Measurements from ENCODE around the gene KRT39. TPM values are rescaled to one million over a fixed set of nuclear protein-coding genes. Genes with fewer than 3 reads are reported as not detected.
"Not testable (repeated sequence)": the region's sequence is repeated elsewhere in the genome, so short reads cannot be mapped to it uniquely, and the experiment has no call there.

The KRT39 gene
- total RNA-seq, 4 donors from 2014 or later, result not detected

GRCh38 chr17:41004397-41004796 is 37.6 kb upstream of the KRT39 start:
- no peaks in the 10 kb centered on the region for H3K36me3 ChIP-seq
- ATAC-seq, result no peak

GRCh38 chr17:41003926-41004325 is 37.2 kb upstream of the KRT39 start:
- TF ChIP-seq CTCF (IDR thresholded peaks at IDR 0.05 in 4 of 5, conservative IDR thresholded peaks at IDR 0.05 in 1 of 5) (no peak), POLR2A (IDR thresholded peaks at IDR 0.05) (no peak)
- H3K27ac ChIP-seq, result no peak overlapping the region
- peaks cover 0 to 8% (median 0%) of the 10 kb centered on the region in 3 donors for H3K27me3 ChIP-seq
- H3K9me3 ChIP-seq, result no peaks in the 10 kb centered on the region
- no peak for ATAC-seq
- in situ Hi-C loops (cut with MboI; ENCODE audit: low sequenced_read_pairs in 4 of 4), result no loop called here
- no peaks in the 10 kb centered on the region for H3K36me3 ChIP-seq
- intact Hi-C loops (cut with DNase I; ENCODE audit: low total_unique reads), result no loop called here
- DNase-seq, result no peak
- H3K4me3 ChIP-seq, result no peak overlapping the region
- H3K4me1 ChIP-seq, result no peaks in the 10 kb centered on the region

More at GRCh38 chr17:41004397-41004796, 37.6 kb upstream of the KRT39 start:
- TF ChIP-seq POLR2A (IDR thresholded peaks at IDR 0.05) (no peak), CTCF (IDR thresholded peaks at IDR 0.05 in 4 of 5, conservative IDR thresholded peaks at IDR 0.05 in 1 of 5) (no peak)
- Histone ChIP-seq H3K4me3 (no peak overlapping the region), H3K27me3 (peaks cover 0 to 8% (median 0%) of the 10 kb centered on the region in 3 donors), H3K9me3 (no peaks in the 10 kb centered on the region), H3K4me1 (no peaks in the 10 kb centered on the region), H3K27ac (no peak overlapping the region)
- in situ Hi-C loops (cut with MboI; ENCODE audit: low sequenced_read_pairs in 4 of 4) (no loop called here), intact Hi-C loops (cut with DNase I; ENCODE audit: low total_unique reads) (no loop called here)
- no peak for DNase-seq

- intact Hi-C loops (cut with DNase I; ENCODE audit: low total_unique reads) (no loop called here), in situ Hi-C loops (cut with MboI; ENCODE audit: low sequenced_read_pairs in 4 of 4) (no loop called here)
- DNase-seq (no peak), ATAC-seq (no peak)
- no peaks in the 10 kb centered on the region for H3K9me3 ChIP-seq
- TF ChIP-seq CTCF (IDR thresholded peaks at IDR 0.05 in 4 of 5, conservative IDR thresholded peaks at IDR 0.05 in 1 of 5), result no peak
- no peak for TF ChIP-seq POLR2A (IDR thresholded peaks at IDR 0.05)
- no peaks in the 10 kb centered on the region for H3K4me1 ChIP-seq
- H3K27ac ChIP-seq, result no peak overlapping the region
- H3K36me3 ChIP-seq, result no peaks in the 10 kb centered on the region
- no peak overlapping the region for H3K4me3 ChIP-seq
- H3K27me3 ChIP-seq, result peaks cover 0 to 8% (median 0%) of the 10 kb centered on the region in 3 donors
These were observed 36.1 kb upstream of the KRT39 start for GRCh38 chr17:41002814-41003213.

- Histone ChIP-seq H3K4me1 (no peaks in the 10 kb centered on the region), H3K27me3 (peaks cover 0 to 10% (median 0%) of the 10 kb centered on the region in 3 donors), H3K27ac (no peak overlapping the region), H3K36me3 (no peaks in the 10 kb centered on the region), H3K4me3 (no peak overlapping the region), H3K9me3 (no peaks in the 10 kb centered on the region)
- intact Hi-C loops (cut with DNase I; ENCODE audit: low total_unique reads), result no loop called here
- in situ Hi-C loops (cut with MboI; ENCODE audit: low sequenced_read_pairs in 4 of 4), result no loop called here
- DNase-seq (no peak), ATAC-seq (no peak)
- TF ChIP-seq CTCF (IDR thresholded peaks at IDR 0.05 in 4 of 5, conservative IDR thresholded peaks at IDR 0.05 in 1 of 5), result no peak
- TF ChIP-seq POLR2A (IDR thresholded peaks at IDR 0.05), result no peak
These were observed 35.0 kb upstream of the KRT39 start for GRCh38 chr17:41001795-41002194.

GRCh38 chr17:40999563-40999962 is 32.8 kb upstream of the KRT39 start, which contains the start of gene KRTAP3-2:
KRTAP3-2 (minus strand) TSS chr17:40999906; CDS start chr17:40999853, 53 bp downstream.
- in situ Hi-C loops (cut with MboI; ENCODE audit: low sequenced_read_pairs in 4 of 4); ATAC-seq; H3K36me3 ChIP-seq; H3K9me3 ChIP-seq; H3K4me1 ChIP-seq; intact Hi-C loops (cut with DNase I; ENCODE audit: low total_unique reads); H3K4me3 ChIP-seq; DNase-seq; H3K27ac ChIP-seq: not testable (repeated sequence)
- H3K27me3 ChIP-seq, result peaks cover 0 to 17% (median 0%) of the 10 kb centered on the region in 3 donors
